NCI-H82 treated with DMSO at 0.1 percent for 48 hours (cell line): Measurements from ENCODE around the gene SYPL2.
A peak's percentile ranks its signal among the peaks of the same experiment; 100 is the strongest.

Experiments
- DNase-seq: peaks from one replicate; lab custom pipeline; 2025; ENCODE audit not compliant: unreplicated experiment; lab: John Stamatoyannopoulos, UW

Gene SYPL2

DNA sequence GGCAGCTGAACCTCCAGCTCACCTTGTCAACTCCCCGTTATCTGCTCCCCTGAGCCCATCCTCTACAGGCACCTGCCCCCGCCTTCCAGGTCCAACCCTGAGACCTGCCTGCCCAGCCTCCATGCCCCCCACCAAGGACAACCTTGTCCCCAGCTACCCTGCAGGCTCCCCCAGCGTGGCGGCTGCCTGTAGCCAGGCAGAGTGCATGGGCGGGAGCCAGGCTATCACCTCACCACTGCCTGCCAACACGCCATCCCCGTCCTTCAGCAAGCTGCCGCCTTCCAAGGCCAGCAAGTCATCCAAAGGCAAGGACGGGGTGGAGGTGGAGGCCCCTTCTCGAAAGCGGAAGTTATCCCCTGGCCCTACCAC is 24.6 kb downstream of the SYPL2 start:
- DNase-seq = no peak

DNA sequence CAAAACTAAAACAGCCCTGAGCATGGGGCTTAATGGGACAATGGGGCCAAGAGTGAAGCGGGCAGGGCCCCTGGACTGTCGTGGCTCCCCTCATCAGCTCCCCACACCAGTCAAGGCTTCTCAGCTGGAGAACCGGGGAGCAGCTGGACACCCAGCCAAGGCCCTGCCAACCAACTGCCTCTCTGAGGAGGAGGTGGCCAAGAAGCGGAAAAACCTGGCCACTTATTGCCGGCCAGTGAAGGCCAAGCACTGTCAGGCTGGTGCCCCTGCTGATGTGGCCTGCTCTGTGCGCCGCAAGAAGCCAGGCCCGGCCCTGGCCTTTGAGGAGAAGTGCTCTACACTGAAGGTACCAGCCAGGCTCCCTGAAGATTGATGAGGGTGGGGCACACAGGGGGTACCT is 25.0 kb downstream of the SYPL2 start:
- DNase-seq = no peak

DNA sequence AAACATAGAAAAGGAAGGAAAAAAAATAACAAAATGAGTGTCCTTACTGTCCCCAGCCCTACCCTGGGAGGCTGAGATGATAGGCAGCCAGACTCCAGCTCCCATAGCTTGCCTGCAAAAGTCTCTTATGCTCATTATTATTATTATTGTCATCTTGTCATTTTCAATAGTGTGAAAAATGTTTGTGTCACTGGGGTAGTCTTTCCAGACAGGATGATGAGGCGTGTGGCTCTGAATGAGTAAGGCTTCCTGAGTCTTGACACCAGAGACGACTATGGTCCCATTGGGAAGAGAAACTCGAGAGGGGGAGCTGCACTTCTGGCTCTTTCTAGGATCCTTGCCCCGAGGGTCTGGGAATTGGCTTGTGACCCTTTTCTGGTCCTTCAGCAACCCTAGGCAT is 26.4 kb downstream of the SYPL2 start:
- no peak for DNase-seq

DNA sequence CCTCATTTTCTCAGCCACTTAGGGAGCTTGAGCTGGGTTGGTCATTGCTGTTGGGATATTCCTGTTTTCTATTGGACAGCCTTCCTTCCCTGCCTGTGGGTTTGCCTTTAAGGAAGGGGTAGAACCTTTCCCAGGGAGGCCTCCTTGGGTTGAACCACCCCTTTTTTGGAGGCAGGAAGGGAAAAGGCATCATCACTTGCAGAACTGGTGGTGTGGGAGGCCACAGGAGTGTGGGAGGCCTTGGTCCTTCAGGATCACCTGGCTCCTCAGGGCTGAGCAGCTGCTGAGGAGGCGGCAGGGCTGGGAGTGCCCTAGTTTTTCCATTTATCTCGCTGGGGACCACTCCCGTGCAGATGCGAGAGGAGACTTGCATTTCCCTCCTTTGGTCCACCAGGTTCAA is 26.9 kb downstream of the SYPL2 start:
- DNase-seq = no peak

DNA sequence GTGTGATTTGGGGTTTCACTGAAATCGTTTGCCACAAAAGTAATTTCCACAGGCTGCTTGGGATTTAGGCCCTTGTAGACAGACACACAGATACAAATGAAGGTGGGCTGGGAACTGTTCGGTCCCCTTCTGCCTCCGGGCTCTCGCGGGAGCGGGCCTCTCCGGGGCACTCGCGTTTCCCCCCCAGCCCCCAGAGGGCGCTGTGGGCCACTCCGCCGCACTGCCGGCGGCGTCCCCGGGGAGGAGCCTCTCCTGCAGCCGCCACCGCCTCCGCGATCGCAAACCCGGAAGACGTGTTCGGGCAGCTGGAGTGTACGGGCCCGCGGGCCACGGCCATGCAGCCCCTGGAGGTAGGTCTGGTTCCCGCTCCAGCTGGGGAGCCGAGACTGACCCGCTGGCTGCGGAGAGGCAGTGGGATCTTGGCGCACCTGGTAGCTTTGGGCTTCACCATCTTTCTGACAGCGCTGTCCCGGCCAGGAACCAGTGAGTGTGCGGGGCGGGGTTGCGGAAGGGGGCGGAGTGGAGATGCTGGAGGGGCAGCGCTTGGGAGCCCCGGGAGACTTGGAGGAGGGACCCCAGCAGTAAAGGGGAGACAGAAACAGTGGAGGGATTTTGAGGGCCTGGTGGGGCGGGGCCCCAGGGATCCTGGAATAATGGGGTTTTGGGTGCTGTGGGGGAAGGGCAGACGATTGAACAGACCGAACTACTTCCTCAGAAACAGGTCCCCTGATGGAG is 27.6 kb downstream of the SYPL2 start, which contains the start of gene CYB561D1:
TSS of gene CYB561D1 (plus strand) at position 290 of the 735 bp plus-strand sequence. CDS start at position 336, 46 bp downstream.
- peak; percentile 69 for DNase-seq

DNA sequence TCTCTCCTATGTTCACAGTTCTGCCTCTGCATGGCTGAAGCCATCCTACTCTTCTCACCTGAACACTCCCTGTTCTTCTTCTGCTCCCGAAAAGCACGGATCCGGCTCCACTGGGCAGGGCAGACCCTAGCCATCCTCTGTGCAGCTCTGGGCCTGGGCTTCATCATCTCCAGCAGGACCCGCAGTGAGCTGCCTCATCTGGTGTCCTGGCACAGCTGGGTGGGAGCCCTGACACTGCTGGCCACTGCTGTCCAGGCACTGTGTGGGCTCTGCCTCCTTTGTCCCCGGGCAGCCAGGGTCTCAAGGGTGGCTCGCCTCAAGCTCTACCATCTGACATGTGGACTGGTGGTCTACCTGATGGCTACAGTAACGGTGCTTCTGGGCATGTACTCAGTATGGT is 29.4 kb downstream of the SYPL2 start:
- no peak for DNase-seq

DNA sequence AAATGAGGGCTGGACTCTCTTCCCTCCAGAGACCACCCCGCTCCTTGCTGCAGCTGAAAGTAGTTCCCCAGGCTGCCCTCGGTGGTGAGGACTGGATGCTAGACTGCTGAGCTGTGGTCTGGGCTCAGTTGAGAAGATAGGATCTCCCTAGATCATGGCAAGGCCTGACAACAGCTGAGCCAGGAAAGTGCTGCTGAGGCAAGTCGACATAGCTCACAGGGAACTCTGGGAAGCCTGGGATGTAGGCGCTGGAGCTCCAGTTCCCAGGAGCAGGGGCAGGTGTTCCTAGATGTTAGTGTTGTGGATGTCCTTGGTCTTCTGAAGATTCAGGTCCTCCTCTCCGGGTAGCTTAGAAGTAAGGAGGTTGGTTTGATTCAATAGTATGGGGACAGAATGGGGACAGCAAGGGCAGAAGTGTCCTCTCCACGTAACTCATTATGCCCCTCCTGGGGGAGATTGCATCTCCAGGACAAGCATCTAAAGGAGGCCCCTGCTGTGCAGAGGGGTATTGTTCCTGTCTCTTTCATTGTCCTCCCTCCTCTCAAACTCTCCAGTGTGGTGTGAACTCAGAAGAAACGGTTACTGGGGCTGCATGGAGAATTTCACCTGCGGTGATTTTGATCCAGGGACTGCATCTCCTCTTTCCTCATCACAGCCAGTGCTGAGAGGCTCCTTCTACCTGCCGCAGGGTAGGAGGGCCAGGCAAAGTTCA is 31.3 kb downstream of the SYPL2 start:
- DNase-seq = no peak

DNA sequence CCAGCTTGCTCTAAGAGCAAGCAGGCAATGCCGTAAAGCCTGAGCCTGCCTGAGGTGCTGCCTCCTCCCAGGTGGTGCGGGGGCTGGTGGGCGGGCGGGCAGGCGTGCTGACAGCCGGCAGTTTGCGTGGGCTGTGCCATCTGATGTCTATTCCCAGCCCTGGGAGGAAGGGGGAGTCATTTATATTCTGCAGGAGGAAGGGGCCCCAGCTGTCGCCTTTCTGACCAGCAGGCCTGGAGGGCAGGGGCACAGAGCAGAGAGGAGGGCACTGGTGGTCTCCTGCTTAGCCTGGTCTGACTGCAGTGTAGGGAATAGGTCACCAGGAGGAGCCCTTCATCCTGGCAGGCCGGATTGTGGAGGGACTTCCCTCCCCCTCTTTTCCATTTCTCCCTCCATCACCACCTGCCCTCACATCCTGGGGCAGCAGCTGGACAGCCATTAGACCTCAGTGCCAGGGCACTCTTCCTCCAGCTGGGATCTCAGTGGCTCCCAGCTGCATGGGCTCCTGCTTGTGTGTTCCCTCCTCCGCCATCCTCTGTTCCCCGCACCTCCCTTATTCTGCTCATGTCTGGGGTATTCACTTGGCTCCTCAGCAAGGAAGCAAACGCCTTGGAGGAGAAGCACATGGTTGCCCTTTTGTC is 31.9 kb downstream of the SYPL2 start:
- peak; percentile 40 for DNase-seq

DNA sequence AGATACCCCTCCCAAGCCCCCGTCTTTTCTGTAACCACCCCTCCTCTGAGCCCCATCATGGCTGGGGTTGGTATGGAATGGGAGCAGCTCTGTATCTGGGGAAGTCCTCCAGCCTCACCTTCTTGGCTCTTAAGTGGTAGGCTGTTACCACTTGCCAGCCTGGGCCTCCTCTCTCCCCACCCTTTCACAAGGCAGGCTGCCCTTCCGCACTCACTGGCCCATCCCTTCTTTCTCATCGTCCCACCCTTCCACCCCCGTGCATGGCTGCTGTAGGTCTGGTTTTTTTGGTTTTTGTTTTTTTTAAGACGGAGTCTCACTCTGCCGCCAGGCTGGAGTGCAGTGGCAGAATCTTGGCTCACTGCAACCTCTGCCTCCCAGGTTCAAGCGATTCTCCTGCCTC is 32.7 kb downstream of the SYPL2 start:
- no peak for DNase-seq

DNA sequence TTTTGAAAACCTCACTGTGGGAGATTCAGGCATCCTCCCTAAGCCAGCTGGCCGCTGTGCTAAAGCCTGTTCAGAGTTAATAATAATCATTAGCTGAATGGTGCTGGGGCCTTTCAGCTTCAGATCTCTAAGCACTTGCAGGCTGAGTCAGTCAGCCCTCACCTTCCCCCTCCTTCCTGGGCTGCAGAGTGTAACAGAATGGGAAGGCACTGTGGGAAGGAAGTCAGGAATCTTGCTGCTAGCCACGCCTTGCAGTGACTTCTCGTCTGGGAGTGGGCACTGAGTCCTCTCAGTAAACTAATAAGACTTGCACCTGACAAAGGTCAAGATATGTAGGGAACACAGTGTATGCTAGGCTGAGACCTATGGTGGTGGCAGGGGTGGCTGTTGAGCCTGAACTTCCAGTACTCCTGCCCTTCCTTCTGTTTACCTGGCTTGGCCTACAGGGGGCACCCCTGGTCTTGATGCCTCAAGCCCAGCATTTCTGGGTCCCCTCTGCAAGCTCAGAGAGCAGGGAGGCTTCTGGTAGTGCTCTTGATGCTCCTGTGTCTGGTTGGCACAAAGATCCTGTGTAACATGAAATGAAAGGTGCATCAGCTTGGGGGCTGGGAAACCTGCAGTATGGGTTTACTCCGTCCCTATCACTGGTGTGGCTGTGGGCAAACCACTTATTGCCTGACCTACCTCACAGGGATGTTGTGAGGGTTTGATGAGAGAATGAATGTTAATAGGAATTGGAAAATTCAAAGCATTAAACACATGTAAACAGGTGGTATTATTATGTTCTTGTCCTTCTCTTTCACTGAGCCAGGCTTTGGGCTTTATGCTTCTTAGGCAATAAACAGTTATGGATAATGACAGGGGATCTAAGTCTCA is 33.6 kb downstream of the SYPL2 start:
- DNase-seq = peak; percentile 19

DNA sequence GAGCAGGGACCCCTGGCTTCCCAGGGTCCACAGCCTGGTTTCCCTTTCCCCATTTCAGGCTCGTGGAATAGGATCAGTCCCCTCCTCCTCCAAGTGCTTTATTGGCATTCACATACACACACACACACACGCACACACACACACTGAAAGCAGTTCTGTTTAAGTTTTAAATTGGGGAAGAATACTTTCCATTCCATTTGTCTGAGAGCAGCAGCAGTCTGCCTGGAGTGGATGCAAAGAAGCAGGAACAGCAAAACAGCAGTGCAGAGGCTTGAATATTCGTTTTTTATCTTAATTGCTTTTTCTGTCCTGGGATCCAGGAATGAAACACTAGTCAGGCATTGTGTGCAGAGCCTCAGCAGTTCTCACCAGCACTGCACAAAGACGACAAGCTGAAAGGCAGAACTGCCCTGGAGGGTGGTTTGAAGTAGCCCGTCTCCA is 34.6 kb downstream of the SYPL2 start:
- no peak for DNase-seq

DNA sequence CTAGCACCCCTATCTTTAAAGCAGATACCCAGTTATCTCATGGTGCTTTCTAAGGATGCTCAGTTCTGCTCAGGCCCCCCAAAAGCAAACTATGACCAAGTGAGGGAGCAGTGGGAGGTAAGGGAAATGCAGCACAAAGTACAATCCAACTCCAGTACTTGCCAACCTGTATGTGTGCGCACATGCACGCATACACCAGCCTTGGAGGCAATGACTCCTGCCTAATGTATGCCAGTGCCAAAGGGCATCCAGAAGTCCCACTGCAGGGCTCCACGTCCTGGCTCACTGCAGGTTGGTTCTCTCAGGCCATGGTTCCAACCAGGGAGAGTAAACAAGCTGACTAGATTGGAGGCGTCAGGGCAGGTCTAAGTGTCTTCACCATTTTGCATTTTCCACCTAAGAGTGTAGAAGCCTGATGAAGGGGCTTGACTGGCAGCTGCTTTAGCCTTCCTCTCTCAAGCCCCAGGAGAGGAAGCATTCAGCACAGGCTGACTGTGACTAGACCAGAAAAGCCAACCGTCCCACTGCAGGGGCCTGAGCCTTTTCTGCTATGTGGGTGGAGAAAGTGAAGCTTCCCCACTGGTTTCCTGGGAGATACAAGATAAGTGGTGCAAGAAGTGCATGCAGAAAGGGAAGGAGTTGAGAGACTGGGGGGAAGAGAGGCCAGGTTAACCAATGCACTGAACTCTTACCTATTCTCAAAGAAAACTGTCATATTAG is 35.5 kb downstream of the SYPL2 start:
- DNase-seq = no peak

DNA sequence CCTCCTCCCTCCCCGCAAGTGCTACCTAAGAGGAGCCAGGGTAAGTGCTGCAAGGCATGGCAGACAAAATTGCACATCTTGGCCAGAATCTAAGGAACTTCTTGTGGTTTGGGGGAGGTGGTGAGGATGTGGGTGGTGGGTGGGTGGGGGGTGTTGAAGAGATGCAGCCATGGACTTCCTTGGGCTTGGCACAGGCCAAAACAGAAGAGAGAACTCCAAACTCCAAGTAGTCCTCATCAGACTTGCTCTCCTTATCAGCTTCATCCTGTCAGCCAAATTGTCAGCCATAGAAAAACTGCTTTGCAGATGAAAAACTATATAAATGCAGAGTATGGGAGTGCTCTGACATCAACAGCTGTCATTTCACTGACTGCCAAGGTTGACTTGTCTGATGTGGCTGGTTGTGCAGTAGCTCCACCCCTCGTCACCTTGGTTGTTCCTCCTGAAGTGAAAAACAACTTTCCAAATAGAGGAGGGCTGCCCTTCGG is 36.1 kb downstream of the SYPL2 start:
- DNase-seq = no peak

DNA sequence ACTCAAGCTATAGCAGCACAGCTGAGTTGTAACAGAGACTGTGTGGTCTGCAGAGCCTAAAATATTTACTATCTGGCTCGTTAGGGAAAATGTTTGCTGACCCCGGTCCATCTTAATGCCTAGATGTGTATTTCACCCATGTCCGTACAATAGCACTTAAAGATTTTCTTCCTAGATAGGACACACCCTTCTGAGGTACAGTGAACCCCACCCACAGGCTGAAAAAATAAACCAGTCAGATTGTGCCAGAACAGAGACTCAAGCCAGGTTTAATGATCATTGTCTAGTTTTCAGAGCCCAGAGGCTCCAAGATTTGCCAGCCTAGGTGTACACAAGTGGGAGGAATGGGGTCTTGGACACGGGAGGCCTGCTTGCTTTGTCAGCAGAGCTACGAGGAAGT is 37.6 kb downstream of the SYPL2 start:
- no peak for DNase-seq

DNA sequence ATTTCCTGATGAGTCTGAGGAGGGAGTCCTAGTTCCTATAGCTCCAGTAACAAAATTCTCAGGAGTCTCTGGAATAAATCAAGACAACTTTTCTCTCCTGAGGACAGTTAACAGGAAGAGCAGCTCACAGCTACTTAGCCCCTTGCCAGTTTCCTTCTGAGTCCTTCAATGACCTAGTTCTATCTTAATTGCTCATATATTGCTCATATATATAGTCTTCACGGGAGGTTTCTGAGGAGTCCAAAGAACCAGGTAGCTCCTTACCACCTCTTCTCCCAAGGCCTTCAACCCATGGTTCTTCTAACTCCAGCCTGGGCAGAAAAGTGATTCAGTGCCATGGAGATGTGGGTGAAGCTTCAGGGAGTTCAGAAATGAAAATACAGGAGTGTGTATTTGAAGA is 38.6 kb downstream of the SYPL2 start:
- DNase-seq = no peak

DNA sequence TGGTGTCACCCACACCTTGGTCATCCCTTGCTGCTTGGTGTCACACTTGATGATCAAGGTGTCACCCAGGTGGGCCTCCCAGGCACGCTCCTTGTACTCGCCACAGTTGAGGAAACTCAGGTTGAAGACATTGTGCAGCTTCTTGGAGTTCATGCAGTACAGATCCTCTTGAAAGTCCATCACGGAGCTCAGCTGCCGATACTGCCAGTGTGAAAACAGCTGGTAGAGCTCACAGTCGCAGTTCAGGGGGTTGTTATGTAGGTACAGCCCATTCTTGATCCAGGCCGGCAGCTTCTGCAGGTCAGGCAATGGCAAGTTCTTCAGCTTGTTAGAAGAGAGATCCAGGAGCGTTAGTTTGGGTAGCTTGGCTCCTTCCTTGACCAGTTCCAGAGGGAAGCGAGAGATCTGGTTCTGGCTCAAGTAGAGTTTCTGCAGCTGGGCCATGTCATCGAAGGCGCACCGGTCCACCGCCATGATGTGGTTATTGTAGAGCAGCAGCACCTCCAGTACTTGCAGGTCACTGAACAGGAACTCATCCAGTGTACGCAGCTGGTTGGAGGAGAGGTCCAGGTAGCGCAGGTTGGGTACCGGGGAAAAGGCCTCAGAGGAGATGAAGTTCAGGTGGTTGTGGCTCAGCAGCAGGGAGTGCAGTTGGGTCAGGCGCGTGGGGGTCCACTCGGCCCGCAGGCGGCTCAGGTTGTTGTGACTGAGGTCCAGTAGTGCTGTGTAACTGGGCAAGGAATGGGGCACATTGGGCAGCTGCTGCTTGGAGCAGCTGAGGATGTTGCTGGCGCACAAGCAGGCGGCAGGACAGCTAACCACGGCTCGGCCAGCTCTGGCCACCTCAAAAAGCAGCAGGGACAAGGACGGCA is 41.9 kb downstream of the SYPL2 start:
- no peak for DNase-seq

DNA sequence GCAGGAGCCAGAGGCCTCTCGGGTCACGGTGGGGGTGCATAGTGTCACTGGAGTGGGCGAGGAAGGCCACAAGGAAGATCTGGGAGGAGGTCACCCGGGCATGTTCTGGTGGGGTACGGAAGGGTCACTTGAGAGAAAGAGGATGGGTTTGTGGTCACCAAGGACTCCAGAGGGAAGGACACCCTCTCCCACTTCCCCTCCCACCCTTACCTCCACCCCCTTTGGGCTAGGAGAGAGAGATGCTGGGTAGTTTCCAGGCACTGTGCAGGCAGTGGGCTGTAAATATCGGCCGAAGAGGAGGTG is 42.5 kb downstream of the SYPL2 start:
- no peak for DNase-seq

DNA sequence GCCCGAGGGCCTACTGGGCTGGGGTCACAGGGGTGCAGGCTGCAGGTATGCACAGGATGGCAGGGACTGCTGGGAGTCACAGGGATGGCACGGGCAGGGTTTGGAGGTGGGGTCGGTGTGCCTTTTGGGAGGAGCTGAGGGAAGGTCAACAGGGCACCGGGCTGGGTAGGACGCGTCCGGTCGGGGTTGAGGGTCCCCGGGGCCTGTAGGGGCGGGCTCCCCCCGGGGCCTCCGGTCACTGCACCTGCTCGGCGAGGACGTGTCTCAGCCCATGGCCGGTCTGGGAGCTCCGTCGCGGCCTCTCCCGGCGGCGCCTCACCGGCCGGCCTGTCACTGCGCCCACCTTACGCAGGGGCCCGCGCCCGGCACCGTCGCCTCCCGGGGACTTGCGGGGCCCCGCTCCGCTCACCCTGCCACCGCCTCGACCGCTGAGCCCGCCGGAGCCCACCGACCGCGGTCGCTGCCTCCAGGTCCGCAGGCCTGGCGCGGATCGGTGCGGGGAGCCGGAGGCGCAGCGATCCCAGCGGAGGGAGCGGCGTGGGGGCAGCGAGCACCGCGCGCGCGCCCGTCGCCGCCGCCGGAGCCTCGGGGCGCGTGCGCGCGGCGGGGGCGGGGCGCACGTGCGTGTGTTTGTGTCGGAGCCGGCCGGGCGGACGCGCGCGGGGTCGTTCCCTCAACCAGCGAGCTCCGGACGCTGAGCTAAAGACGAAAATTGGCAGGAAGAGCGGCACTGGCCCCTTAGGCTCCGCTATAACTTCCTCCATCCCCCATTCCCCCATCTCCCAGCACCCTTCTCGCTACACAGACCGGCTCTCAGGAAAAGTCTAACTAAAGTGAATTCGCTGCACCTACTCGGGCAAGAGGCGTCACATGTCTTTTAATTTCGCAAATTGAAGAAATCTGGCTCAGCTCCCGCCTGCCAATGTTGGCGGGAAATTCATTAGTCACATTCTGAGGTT is 43.1 kb downstream of the SYPL2 start, which contains the start of gene AMIGO1:
TSS of gene AMIGO1 (minus strand) at position 552 of the 959 bp plus-strand sequence. CDS start 815 bp downstream, outside the sequence.
- no peak for DNase-seq
